OCI-LY3 (cell line): ENCODE results near the gene IPP.

ENCODE experiments used
- H2AFZ ChIP-seq: fragments of 200-600, 300-600 bp; shearing (Covaris generic); 2 replicates; pipeline ENCODE4 v1.6.0; 2014; ENCODE audit warnings: antibody characterized with exemption, low read depth, low read length
- H3K27ac ChIP-seq: fragments of 200-600, 300-600 bp; sonication (generic); 2 replicates; pipeline ENCODE4 v1.5.1; 2014; ENCODE audit warnings: mild to moderate bottlenecking, low read length, moderate library complexity, mixed read lengths
- H3K27me3 ChIP-seq: fragments of 200-600, 300-600 bp; sonication (generic); 2 replicates; pipeline ENCODE4 v1.6.1; 2014; ENCODE audit warnings: low read depth, low read length, mixed read lengths
- H3K36me3 ChIP-seq: fragments of 200-600, 300-600 bp; sonication (generic); replicated peaks from 2 replicates; pipeline ENCODE3; 2014; ENCODE audit warnings: low read depth, low read length, mixed read lengths
- H3K4me1 ChIP-seq: fragments of 300-600, 200-600 bp; sonication (generic); 2 replicates; pipeline ENCODE4 v1.6.1; 2014; ENCODE audit warnings: low read length, mixed read lengths
- H3K4me2 ChIP-seq: fragments of 200-600, 300-600 bp; sonication (generic); 2 replicates; pipeline ENCODE4 v1.6.1; 2014; ENCODE audit warnings: low read length, mixed read lengths
- H3K4me3 ChIP-seq: fragments of 300-600, 200-600 bp; sonication (generic); 2 replicates; pipeline ENCODE4 v1.5.1; 2014; ENCODE audit warnings: antibody characterized with exemption, mild to moderate bottlenecking, low read length, moderate library complexity
- H3K79me2 ChIP-seq: fragments of 300-600, 200-600 bp; shearing (Covaris generic); 2 replicates; pipeline ENCODE4 v1.6.1; 2014; ENCODE audit warnings: mild to moderate bottlenecking, low read length, mixed read lengths
- H3K9ac ChIP-seq: fragments of 300-600, 200-600 bp; shearing (Covaris generic); 2 replicates; pipeline ENCODE4 v1.6.0; 2014; ENCODE audit warnings: mild to moderate bottlenecking, low read length, moderate library complexity
- H3K9me3 ChIP-seq: fragments of 200-600, 300-600 bp; shearing (Covaris generic); 2 replicates; pipeline ENCODE4 v1.6.1; 2014; ENCODE audit warnings: low read length, mixed read lengths; ENCODE audit not compliant: insufficient read depth
- H4K20me1 ChIP-seq: fragments of 200-600, 300-600 bp; sonication (generic); 2 replicates; pipeline ENCODE4 v1.6.1; 2016; ENCODE audit warnings: low read length, mixed read lengths; ENCODE audit not compliant: insufficient read depth
- CTCF ChIP-seq: fragments of 200-600, 300-600 bp; sonication (generic); IDR thresholded peaks from 2 replicates; pipeline ENCODE4 v1.5.1; 2014; ENCODE audit warnings: antibody characterized with exemption, low read length, low read depth
- EZH2phosphoT487 ChIP-seq: fragments of 200-600 bp; shearing (Covaris generic); IDR thresholded peaks from 2 replicates; pipeline ENCODE4 v1.6.1; 2018; ENCODE audit warnings: antibody characterized with exemption, mixed run types, low read depth

Gene IPP

GRCh38 chr1:45669859-45670655 is 80.4 kb downstream of the IPP start:
- Histone ChIP-seq H3K9me3 (no peaks in the 10 kb centered on the region), H4K20me1 (peaks cover 67% of the 10 kb centered on the region), H3K27me3 (no peaks in the 10 kb centered on the region), H3K36me3 (no peaks in the 10 kb centered on the region), H3K79me2 (peaks cover 96% of the 10 kb centered on the region), H3K4me2 (no peak overlapping the region), H3K9ac (no peak overlapping the region), H3K4me1 (no peaks in the 10 kb centered on the region), H2AFZ (no peak overlapping the region), H3K27ac (no peak overlapping the region), H3K4me3 (no peak overlapping the region)
- no peak for TF ChIP-seq CTCF
- TF ChIP-seq EZH2phosphoT487 = no peak

GRCh38 chr1:45669379-45669778 is 81.1 kb downstream of the IPP start:
- Histone ChIP-seq H3K4me1 (no peaks in the 10 kb centered on the region), H3K27ac (no peak overlapping the region), H3K79me2 (peaks cover 97% of the 10 kb centered on the region), H4K20me1 (peaks cover 61% of the 10 kb centered on the region), H3K36me3 (no peaks in the 10 kb centered on the region), H3K4me2 (no peak overlapping the region), H3K9me3 (no peaks in the 10 kb centered on the region), H3K4me3 (no peak overlapping the region), H2AFZ (no peak overlapping the region), H3K27me3 (no peaks in the 10 kb centered on the region), H3K9ac (no peak overlapping the region)
- no peak for TF ChIP-seq EZH2phosphoT487

GRCh38 chr1:45668526-45668925 is 81.9 kb downstream of the IPP start:
- Histone ChIP-seq H4K20me1 (peaks cover 56% of the 10 kb centered on the region), H3K27ac (no peak overlapping the region), H3K79me2 (peaks cover 97% of the 10 kb centered on the region), H3K4me1 (no peaks in the 10 kb centered on the region), H3K4me3 (no peak overlapping the region), H3K4me2 (no peak overlapping the region), H3K9ac (no peak overlapping the region), H3K27me3 (no peaks in the 10 kb centered on the region), H3K9me3 (no peaks in the 10 kb centered on the region), H2AFZ (no peak overlapping the region), H3K36me3 (no peaks in the 10 kb centered on the region)
- TF ChIP-seq CTCF = no peak
- no peak for TF ChIP-seq EZH2phosphoT487

GRCh38 chr1:45667321-45668111 is 82.9 kb downstream of the IPP start:
- H3K36me3 ChIP-seq = no peaks in the 10 kb centered on the region
- H3K4me1 ChIP-seq = no peaks in the 10 kb centered on the region
- H3K9me3 ChIP-seq = no peaks in the 10 kb centered on the region
- H3K27ac ChIP-seq = no peak overlapping the region
- H3K79me2 ChIP-seq = peaks cover 97% of the 10 kb centered on the region
- no peak overlapping the region for H3K9ac ChIP-seq
- no peak overlapping the region for H3K4me2 ChIP-seq
- no peaks in the 10 kb centered on the region for H3K27me3 ChIP-seq
- TF ChIP-seq EZH2phosphoT487 (no peak), CTCF (no peak)
- no peak overlapping the region for H3K4me3 ChIP-seq
- no peak overlapping the region for H2AFZ ChIP-seq
- peaks cover 56% of the 10 kb centered on the region for H4K20me1 ChIP-seq
